HG03066 (cell line): ENCODE results near the gene DDN.

Experiments
- ATAC-seq: cut with Tn5 transposase; IDR thresholded peaks from one replicate; pipeline ENCODE4 v1.9.1; 2021; ENCODE audit warnings: low read depth; ENCODE audit not compliant: unreplicated experiment

Gene DDN

DNA sequence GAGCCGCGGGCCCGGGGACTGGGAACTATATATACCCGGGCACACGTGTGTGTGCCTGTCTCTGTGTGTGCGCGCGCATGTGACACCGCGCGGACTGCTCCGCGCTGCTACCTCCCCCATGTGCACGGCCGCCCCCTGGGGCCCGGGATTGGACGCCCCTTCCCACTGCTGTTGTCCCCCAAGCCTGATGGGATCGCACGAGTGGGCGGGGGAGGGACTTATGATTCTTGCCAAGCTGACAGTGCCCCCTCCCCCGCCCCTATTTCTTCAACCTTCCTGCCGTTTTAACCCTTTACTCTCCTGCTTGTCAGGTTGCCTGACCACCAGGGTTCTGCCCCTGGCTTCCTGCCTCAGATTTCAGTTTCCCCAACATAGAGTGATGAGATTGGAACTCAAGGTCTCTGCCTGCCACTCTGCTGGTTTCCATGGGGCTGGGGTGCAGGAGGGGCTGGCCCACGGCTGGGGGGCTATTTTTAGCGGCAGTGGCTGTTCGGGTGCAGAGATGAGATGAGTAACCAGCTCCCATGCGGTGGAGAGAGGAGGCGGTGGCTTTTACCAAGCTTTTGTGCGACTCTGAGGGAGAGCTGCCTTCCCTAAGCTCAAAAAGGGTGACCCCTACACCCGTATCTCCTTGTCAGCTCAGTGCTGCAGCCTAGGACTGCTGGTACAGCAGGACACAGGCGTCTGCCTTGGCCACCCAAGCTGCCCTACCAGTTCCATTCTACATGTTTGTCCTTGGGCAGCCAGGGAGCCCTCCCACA lies at the start of gene DDN:
Gene DDN (minus strand): TSS at position 5 of the 761 bp plus-strand sequence. CDS start 88 bp downstream, outside the sequence.
- no peak for ATAC-seq

DNA sequence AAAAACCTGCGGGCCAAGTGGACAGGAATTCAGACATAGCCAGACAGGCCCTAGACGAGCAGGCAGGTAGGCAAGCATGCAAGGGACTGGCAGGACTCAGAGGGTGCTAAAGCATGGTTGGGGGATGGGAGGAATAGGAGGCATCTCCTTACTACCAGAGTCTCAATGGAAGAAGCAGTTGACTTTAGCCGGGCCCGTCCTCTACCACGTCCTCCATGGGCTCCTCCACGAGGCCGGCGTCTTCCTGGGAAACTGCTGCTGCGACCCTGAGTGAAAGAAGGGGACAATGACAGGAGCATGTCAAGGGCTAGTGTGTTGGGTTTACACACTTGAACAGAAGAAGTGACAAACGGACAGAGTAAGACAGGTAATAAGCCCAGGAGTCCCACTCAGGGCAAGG lies 49.8 kb upstream of the DDN start:
- ATAC-seq: no peak

DNA sequence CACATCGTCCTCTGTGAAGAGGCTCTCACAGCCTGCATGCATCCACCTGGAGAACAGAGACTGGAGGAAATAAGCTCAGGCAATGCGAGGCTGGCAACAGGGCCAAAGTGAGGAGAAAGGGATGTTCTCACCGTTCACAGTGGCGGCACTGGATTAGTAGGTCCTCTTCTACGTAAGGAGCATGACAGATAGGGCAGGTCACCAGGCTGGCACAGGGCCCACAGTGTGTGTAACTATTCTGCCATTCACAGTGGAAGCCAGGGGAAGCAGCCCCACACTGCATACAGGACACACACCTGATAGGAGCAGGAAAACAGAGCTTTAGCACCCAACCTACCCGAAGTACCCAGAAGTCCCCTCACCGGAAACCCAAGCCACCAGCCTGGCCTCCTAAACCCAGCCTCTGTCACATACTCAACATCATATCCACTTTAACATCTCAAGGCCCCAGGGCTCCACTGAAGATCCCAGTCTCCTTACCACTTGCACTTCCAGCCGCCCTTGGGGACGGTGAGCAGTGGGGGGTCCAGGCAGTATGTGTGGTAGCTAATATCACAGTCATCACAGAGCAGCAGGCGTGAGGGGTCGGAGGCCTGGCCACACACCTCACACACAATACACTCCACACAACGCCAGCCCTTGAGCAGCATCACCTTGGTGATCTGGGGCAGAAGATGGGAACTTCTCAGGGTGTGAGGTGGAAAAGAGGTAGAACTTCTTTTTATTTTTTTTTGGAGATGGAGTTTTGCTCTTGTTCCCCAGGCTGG lies 47.1 kb upstream of the DDN start:
- ATAC-seq: no peak

DNA sequence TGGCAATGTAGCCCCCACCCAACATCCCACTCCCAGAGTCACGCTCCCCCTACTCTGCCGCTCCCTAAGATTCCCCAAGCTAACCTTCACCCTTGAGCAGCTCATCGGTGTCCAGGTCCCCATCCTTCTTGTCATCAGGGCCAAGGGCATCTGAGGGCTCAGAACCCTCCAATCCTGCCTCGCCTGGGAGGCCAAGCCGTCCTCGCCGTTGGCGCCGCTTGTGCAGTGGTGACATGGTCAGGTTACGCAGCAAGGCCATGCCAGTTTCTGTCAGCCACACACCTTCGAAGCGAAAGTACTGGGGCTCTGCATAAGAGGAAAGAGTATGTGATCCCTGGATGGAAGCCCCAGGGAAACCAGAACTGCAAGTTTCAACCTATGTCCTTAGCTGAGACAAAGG lies 45.5 kb upstream of the DDN start:
- ATAC-seq: no peak

DNA sequence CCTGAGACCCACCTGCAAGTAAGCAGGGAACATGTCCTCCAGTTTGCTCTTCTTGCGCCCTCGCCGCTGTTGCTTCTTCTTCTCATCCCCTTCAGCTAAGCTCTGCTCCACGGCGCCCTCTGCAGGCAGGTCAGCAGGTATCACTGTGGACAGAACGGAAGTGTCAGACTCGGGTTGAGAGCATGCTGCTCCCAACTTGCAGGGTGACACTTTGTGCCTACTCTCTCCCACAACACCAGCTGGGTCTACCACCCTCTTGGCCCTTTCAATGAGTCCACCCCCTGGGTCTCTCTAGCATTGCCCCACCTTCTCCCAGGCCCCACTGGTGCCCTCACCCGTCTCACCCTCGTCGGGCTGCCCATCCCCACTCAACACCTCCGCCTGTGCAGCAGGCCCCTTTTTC lies 44.7 kb upstream of the DDN start:
- ATAC-seq: no peak

- no peak for ATAC-seq
These were observed 44.1 kb upstream of the DDN start for GRCh38 chr12:49043241-49043640.

DNA sequence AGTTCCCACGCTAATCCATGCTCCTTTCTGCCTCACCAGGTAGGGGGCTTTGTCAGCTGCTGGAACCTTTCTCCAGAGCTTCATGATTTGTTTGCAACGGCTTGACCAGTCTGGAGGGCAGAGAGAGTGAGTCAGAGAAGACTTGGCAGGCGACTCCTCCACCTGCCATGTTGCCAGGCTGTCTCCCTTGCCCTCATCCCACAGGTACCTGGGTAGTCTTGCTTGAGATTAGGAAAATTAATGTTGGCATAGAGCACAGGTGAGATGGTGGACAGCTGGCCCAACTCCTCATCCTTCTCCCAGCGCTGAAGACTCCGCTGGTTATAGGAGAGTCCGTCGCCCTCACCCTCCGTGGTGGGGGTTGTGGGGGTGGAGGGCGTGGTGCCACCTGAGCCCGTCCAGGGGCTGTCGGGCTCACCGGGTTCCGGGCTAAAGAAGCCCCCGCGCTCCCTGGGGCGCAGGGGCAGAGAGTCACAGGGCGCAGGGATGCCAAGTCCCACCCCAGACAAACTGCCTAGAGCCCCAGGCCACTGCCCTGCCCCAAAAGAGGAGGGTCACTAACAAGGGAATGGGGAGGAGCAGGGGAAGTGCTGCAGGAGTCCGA lies 42.8 kb upstream of the DDN start:
- no peak for ATAC-seq

GRCh38 chr12:49041036-49041880 lies 42.1 kb upstream of the DDN start:
- ATAC-seq: no peak

DNA sequence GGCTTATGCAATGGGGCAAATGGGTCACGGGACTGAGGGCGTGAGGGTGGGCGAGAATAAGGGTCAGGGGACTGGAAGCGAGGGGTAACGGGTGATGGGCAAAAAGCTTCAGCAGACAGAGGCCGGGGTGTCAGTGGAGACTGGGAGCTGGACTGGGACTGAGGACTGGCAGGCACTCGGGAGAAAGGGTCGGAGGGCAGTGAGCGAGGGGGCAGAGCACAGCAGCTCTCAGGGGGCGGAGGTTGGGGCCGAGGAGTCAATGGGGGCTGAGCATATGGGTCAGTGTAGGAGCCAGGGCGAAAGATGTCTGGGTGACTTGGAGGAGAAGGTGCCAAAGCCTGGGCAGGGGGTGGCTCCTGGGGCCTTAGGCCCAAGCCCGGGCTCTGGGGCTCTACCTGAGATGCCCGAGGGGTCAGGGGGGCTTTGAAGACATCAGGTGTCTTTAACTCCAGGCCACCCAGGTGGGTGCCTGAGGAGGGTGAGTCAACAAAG lies 41.2 kb upstream of the DDN start:
- ATAC-seq: no peak

GRCh38 chr12:49039421-49040363 lies 40.5 kb upstream of the DDN start:
- ATAC-seq: no peak

- no peak for ATAC-seq
These were observed 39.2 kb upstream of the DDN start for GRCh38 chr12:49038291-49038955.

GRCh38 chr12:49037947-49038237 lies 38.7 kb upstream of the DDN start:
- ATAC-seq: no peak

GRCh38 chr12:49037111-49037946 lies 38.2 kb upstream of the DDN start:
- ATAC-seq: no peak

GRCh38 chr12:49036029-49036428 lies 36.9 kb upstream of the DDN start:
- no peak for ATAC-seq

DNA sequence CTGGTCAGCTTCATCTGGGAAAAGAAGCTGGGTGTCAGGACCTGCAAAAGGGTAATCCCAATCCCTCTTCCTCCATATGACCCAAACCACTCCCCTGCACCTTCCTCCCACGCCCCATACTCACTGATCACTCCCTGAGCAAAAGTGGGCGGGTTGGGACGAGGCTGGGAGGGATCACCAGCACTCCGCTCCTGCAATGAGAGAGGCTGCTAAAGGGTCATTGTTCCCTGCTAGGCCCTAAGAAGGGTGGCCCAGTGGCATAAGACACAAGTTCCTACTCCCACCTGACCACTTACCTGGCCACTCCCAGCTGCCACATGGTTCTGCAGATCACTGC lies 35.1 kb upstream of the DDN start:
- ATAC-seq: no peak

DNA sequence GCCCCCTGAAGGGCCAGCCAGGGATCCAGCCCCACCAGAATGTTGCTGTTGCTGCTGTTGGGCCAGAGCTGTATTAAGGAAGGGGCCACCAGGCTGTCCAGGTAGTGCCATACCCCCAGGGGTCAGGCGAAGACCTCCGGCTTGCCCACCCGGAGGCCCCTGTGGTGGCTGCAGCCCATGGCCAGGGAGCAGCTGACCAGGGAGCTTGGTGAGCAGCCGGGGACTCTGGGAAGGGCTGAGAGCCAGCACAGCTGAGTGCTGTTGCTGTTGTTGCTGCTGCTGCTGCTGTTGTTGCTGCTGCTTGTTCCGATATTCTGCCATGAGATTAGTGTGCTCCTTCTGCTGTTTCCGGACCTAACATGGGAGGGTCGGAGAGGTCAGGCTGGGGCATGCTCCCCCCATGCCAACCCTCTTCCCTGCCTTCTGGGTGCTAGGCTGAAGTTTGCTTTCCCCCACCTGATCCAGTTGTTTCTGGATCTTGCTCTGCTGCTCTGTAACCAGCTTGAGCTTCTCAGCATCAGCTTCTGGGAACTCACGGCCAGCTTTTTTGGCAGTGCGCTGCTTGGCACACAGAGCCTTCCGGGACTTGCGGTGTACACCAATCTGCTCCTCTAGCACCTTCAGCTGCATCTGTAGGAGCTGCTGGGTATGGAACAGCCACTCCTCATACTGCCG lies 34.6 kb upstream of the DDN start:
- ATAC-seq: no peak

GRCh38 chr12:49032679-49033447 lies 33.7 kb upstream of the DDN start:
- no peak for ATAC-seq
